Thyroid gland (tissue), 4 donors: ENCODE data around the gene KRAS. TPM values are rescaled to one million over a fixed set of nuclear protein-coding genes. Genes with fewer than 3 reads are reported as not detected.
"Not testable (repeated sequence)": the region's sequence is repeated elsewhere in the genome, so short reads cannot be mapped to it uniquely, and the experiment has no call there.

Source experiments
- DNase-seq, 2 donors: peaks; one replicate each; pipeline ENCODE4 v3.0.0-alpha.2; 2019
- H3K27ac ChIP-seq, 3 donors: fragments of 200-600 bp; sonication (generic); 1 replicate in 2 of 3; 2 replicates in 1 of 3; pipeline ENCODE4 v1.5.1; 2016 to 2019; ENCODE audit warnings: mild to moderate bottlenecking in 1 of 3, moderate library complexity in 1 of 3
- H3K27me3 ChIP-seq: fragments of 200-600 bp; sonication (generic); one replicate; pipeline ENCODE4 v1.5.1; 2019
- H3K36me3 ChIP-seq, 2 donors: fragments of 200-600 bp; sonication (generic); one replicate each; pipeline ENCODE4 v1.5.1; 2016 to 2019
- H3K4me1 ChIP-seq, 2 donors: fragments of 200-600 bp; sonication (generic); one replicate each; pipeline ENCODE4 v1.5.1; 2017 to 2019
- H3K4me3 ChIP-seq, 3 donors: fragments of 200-600 bp; sonication (generic); replicated peaks in 1 of 3; 1 replicate in 2 of 3; 2 replicates in 1 of 3; pipeline ENCODE4 v1.5.1; 2016; ENCODE audit warnings: mild to moderate bottlenecking in 1 of 3
- H3K9me3 ChIP-seq: fragments of 200-600 bp; sonication (generic); one replicate; pipeline ENCODE4 v1.5.1; 2017
- CTCF ChIP-seq, 6 experiments: fragments of 200-600 bp in 3 of 6; fragments of 450-650 bp in 3 of 6; sonication (generic) in 3 of 6; IDR thresholded peaks; one replicate each; pipeline ENCODE4 v1.5.1; 2016 to 2019; ENCODE audit warnings: antibody characterized with exemption in 6 of 6, mild to moderate bottlenecking in 2 of 6, inconsistent platforms in 1 of 6, moderate library complexity in 1 of 6
- POLR2A ChIP-seq, 2 donors: fragments of 450-650 bp; IDR thresholded peaks; one replicate each; pipeline ENCODE4 v1.6.1; 2017; ENCODE audit warnings: antibody characterized with exemption in 2 of 2, mild to moderate bottlenecking in 2 of 2, moderate library complexity in 1 of 2
- WGBS, 2 donors: methylation state at CpG; one replicate each; pipeline ENCODE4 v1.1.5; 2017; 5-methylcytosine and 5-hydroxymethylcytosine counted together
- intact Hi-C: fragments of 100-400 bp; cut with DNase I; formaldehyde crosslinking; loops from one replicate; pipeline ENCODE4 v1.15.1; 2023
- total RNA-seq, 4 donors: library from RNA; depleted of rRNA; stranded (reverse); fragments of >200 nt; gene quantifications; one replicate each; pipeline ENCODE4 v1.2.3, GENCODE V29; 2016

Gene KRAS
- total RNA-seq = 10 to 100 TPM; 17.3 to 25.7 (median 22.3) TPM

GRCh38 chr12:25250744-25251730 lies at the start of gene KRAS:
KRAS (minus strand) TSS chr12:25250929.
- Histone ChIP-seq H3K4me1 (peaks cover 3 to 4% of the 10 kb centered on the region in 2 donors), H3K36me3 (no peaks in the 10 kb centered on the region), H3K4me3 (peak within 1 kb of the TSS; percentile 2 to 100 (median 83)), H3K9me3 (no peaks in the 10 kb centered on the region), H3K27ac (peak within 1 kb of the TSS; percentile 85 to 98 (median 87)), H3K27me3 (no peaks in the 10 kb centered on the region)
- DNase-seq = peak; percentile 96 to 98
- 1 to 5% methylated on average over 6 to 44 of the region's 105 CpGs for WGBS, 2 donors
- TF ChIP-seq POLR2A (IDR thresholded peaks at IDR 0.05) (peak; percentile 87), CTCF (IDR thresholded peaks at IDR 0.05) (no peak)
- intact Hi-C loops = loop anchor here (5.0 kb wide), 1 partner anchor 131 kb away; no protein-coding TSS in a partner anchor

- no peaks in the 10 kb centered on the region for H3K36me3 ChIP-seq
- TF ChIP-seq POLR2A (IDR thresholded peaks at IDR 0.05) (no peak), CTCF (IDR thresholded peaks at IDR 0.05) (no peak)
- H3K9me3 ChIP-seq = no peaks in the 10 kb centered on the region
- no peaks in the 10 kb centered on the region for H3K27me3 ChIP-seq
- intact Hi-C loops = no loop called here
- H3K4me3 ChIP-seq = no peak overlapping the region
- no peaks in the 10 kb centered on the region for H3K4me1 ChIP-seq
- no peak for DNase-seq
- no peak overlapping the region for H3K27ac ChIP-seq
Observed at GRCh38 chr12:25296381-25296780, 45.7 kb upstream of the KRAS start.

GRCh38 chr12:25295361-25295760 lies 44.6 kb upstream of the KRAS start:
- no peak for TF ChIP-seq CTCF (IDR thresholded peaks at IDR 0.05)
- no peak for TF ChIP-seq POLR2A (IDR thresholded peaks at IDR 0.05)

GRCh38 chr12:25293653-25294052 lies 42.9 kb upstream of the KRAS start:
- WGBS, 2 donors = 89 to 90% methylated on average over 2 of the region's 2 CpGs
- H3K27me3 ChIP-seq = no peaks in the 10 kb centered on the region
- H3K4me3 ChIP-seq = no peak overlapping the region
- no peaks in the 10 kb centered on the region for H3K36me3 ChIP-seq
- TF ChIP-seq CTCF (IDR thresholded peaks at IDR 0.05) (no peak), POLR2A (IDR thresholded peaks at IDR 0.05) (no peak)
- intact Hi-C loops = no loop called here
- H3K27ac ChIP-seq = no peak overlapping the region
- DNase-seq = no peak
- H3K4me1 ChIP-seq = no peaks in the 10 kb centered on the region
- H3K9me3 ChIP-seq = no peaks in the 10 kb centered on the region

More at GRCh38 chr12:25295361-25295760, 44.6 kb upstream of the KRAS start:
- Histone ChIP-seq H3K36me3 (no peaks in the 10 kb centered on the region), H3K27me3 (no peaks in the 10 kb centered on the region), H3K27ac (no peak overlapping the region), H3K4me1 (no peaks in the 10 kb centered on the region), H3K9me3 (no peaks in the 10 kb centered on the region), H3K4me3 (no peak overlapping the region)
- intact Hi-C loops = no loop called here
- no peak for DNase-seq
- 85 to 93% methylated on average over 2 of the region's 2 CpGs for WGBS, 2 donors

GRCh38 chr12:25292810-25293221 lies 42.1 kb upstream of the KRAS start:
- H3K4me1 ChIP-seq, intact Hi-C loops, DNase-seq, H3K27me3 ChIP-seq, H3K27ac ChIP-seq, H3K4me3 ChIP-seq, H3K9me3 ChIP-seq, H3K36me3 ChIP-seq: not testable (repeated sequence)
- WGBS, 2 donors = 83 to 90% methylated on average over 5 of the region's 5 CpGs
